ENCODE measurements around the gene KPNA2.

GRCh38 chr17:68060336-68060735, 24.8 kb downstream of the KPNA2 start:
- TF ChIP-seq CTCF (conservative IDR thresholded peaks at IDR 0.05; ENCODE audit: low read length) (no peak), EZH2phosphoT487 (IDR thresholded peaks at IDR 0.05; ENCODE audit: borderline replicate concordance) (no peak)

All from Loucy (cell line).